Measurements from ENCODE around the gene AKR1C2. TPM values are rescaled to one million over a fixed set of nuclear protein-coding genes. Genes with fewer than 3 reads are reported as not detected.

Gene AKR1C2
- polyA plus RNA-seq, 1 donor from 2014 or later, result 170 TPM

DNA sequence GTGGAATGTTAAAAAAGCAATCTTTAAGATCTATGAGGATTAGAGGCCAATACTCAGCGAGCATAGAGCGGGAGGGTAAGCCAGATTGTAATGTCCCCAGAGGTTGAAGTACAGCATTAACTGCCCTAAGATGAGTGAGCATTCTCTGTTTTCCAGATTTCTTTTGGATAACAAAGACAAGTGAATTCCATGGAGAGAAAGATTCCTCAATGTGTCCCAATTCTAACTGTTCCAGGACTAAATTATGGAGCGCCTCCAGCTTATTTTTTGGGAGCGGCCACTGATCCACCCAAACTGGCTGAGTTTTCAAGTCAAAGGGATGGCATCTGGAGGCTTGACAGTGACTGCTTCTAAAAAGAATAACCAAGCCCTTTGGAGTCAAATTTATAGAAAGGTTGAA lies 39.3 kb upstream of the AKR1C2 start:
- Histone ChIP-seq H3K9me3 (ENCODE audit: low read length) (no peaks in the 10 kb centered on the region), H3K9ac (ENCODE audit: low read length) (no peak overlapping the region), H3K27ac (ENCODE audit: low read length) (no peak overlapping the region), H4K20me1 (ENCODE audit: insufficient read depth) (no peaks in the 10 kb centered on the region), H3K4me3 (ENCODE audit: low read length) (no peak overlapping the region), H3K27me3 (ENCODE audit: insufficient read depth, low read depth, low read length) (no peaks in the 10 kb centered on the region), H3F3A (ENCODE audit: insufficient read depth, low read length, poor library complexity, severe bottlenecking) (no peaks in the 10 kb centered on the region), H2AFZ (ENCODE audit: low read depth, low read length) (no peak overlapping the region), H3K36me3 (ENCODE audit: insufficient read depth, low read length) (no peaks in the 10 kb centered on the region), H3K79me2 (replicated peaks; ENCODE audit: insufficient read depth, low read length) (no peaks in the 10 kb centered on the region), H3K4me2 (ENCODE audit: low read length) (no peak overlapping the region), H3K9me2 (ENCODE audit: insufficient read depth, low read length) (no peaks in the 10 kb centered on the region)
- TF ChIP-seq EP300 (conservative IDR thresholded peaks at IDR 0.05; ENCODE audit: poor library complexity, severe bottlenecking), result no peak
- TF ChIP-seq, protein P1, sequence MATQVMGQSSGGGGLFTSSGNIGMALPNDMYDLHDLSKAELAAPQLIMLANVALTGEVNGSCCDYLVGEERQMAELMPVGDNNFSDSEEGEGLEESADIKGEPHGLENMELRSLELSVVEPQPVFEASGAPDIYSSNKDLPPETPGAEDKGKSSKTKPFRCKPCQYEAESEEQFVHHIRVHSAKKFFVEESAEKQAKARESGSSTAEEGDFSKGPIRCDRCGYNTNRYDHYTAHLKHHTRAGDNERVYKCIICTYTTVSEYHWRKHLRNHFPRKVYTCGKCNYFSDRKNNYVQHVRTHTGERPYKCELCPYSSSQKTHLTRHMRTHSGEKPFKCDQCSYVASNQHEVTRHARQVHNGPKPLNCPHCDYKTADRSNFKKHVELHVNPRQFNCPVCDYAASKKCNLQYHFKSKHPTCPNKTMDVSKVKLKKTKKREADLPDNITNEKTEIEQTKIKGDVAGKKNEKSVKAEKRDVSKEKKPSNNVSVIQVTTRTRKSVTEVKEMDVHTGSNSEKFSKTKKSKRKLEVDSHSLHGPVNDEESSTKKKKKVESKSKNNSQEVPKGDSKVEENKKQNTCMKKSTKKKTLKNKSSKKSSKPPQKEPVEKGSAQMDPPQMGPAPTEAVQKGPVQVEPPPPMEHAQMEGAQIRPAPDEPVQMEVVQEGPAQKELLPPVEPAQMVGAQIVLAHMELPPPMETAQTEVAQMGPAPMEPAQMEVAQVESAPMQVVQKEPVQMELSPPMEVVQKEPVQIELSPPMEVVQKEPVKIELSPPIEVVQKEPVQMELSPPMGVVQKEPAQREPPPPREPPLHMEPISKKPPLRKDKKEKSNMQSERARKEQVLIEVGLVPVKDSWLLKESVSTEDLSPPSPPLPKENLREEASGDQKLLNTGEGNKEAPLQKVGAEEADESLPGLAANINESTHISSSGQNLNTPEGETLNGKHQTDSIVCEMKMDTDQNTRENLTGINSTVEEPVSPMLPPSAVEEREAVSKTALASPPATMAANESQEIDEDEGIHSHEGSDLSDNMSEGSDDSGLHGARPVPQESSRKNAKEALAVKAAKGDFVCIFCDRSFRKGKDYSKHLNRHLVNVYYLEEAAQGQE (IDR thresholded peaks at IDR 0.05; ENCODE audit: borderline replicate concordance), result no peak
- TF ChIP-seq RAD21 (conservative IDR thresholded peaks at IDR 0.05), result no peak
- TF ChIP-seq MXI1 (conservative IDR thresholded peaks at IDR 0.05; ENCODE audit: poor library complexity, severe bottlenecking), result no peak
- TF ChIP-seq POLR2AphosphoS5 (IDR thresholded peaks at IDR 0.05), result no peak
- no peak for TF ChIP-seq SMC3 (conservative IDR thresholded peaks at IDR 0.05; ENCODE audit: poor library complexity)
- no peak for TF ChIP-seq EZH2 (IDR thresholded peaks at IDR 0.05; ENCODE audit: borderline replicate concordance, insufficient read depth, low read length, poor library complexity, severe bottlenecking)
- TF ChIP-seq, protein P2, sequence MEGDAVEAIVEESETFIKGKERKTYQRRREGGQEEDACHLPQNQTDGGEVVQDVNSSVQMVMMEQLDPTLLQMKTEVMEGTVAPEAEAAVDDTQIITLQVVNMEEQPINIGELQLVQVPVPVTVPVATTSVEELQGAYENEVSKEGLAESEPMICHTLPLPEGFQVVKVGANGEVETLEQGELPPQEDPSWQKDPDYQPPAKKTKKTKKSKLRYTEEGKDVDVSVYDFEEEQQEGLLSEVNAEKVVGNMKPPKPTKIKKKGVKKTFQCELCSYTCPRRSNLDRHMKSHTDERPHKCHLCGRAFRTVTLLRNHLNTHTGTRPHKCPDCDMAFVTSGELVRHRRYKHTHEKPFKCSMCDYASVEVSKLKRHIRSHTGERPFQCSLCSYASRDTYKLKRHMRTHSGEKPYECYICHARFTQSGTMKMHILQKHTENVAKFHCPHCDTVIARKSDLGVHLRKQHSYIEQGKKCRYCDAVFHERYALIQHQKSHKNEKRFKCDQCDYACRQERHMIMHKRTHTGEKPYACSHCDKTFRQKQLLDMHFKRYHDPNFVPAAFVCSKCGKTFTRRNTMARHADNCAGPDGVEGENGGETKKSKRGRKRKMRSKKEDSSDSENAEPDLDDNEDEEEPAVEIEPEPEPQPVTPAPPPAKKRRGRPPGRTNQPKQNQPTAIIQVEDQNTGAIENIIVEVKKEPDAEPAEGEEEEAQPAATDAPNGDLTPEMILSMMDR (IDR thresholded peaks at IDR 0.05; ENCODE audit: poor library complexity, severe bottlenecking), result no peak

DNA sequence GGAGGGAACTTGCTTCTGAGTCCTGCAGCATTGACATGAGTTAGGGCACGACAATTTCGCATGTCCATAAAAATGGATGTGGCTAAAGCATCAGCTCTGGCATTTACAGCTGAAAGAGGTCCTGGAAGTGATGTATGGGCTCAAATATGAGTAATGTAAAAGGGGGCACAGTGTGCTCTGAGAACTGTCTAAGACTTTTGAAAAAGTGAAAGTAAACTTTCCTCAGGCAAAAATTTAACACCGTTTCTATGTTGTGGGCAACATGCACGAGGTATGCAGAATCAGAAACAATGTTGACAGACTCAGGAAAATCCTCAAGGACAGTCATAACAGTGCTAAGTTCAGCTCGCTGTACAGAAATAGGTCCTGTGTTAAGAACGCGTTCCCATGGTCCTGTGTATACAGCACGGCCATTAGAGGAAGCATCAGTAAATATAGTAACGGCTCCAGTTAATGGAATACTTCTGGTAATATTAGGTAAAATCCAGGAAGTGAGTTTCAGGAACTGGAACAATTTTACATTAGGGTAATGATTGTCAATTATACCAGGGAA lies 37.9 kb upstream of the AKR1C2 start:
- Histone ChIP-seq H3F3A (ENCODE audit: insufficient read depth, low read length, poor library complexity, severe bottlenecking) (no peaks in the 10 kb centered on the region), H3K9me3 (ENCODE audit: low read length) (no peaks in the 10 kb centered on the region), H3K4me3 (ENCODE audit: low read length) (no peak overlapping the region), H3K36me3 (ENCODE audit: insufficient read depth, low read length) (no peaks in the 10 kb centered on the region), H3K4me2 (ENCODE audit: low read length) (no peak overlapping the region), H3K27me3 (ENCODE audit: insufficient read depth, low read depth, low read length) (no peaks in the 10 kb centered on the region), H2AFZ (ENCODE audit: low read depth, low read length) (no peak overlapping the region), H3K9ac (ENCODE audit: low read length) (no peak overlapping the region), H3K79me2 (replicated peaks; ENCODE audit: insufficient read depth, low read length) (no peaks in the 10 kb centered on the region), H4K20me1 (ENCODE audit: insufficient read depth) (no peaks in the 10 kb centered on the region), H3K9me2 (ENCODE audit: insufficient read depth, low read length) (no peaks in the 10 kb centered on the region), H3K27ac (ENCODE audit: low read length) (no peak overlapping the region)
- TF ChIP-seq POLR2AphosphoS5 (IDR thresholded peaks at IDR 0.05), result no peak

Measured in neural cell (in vitro differentiated cells).